ENCODE measurements around the gene CA4.
"Not testable (repeated sequence)": the region's sequence is repeated elsewhere in the genome, so short reads cannot be mapped to it uniquely, and the experiment has no call there.

CA4 gene

DNA sequence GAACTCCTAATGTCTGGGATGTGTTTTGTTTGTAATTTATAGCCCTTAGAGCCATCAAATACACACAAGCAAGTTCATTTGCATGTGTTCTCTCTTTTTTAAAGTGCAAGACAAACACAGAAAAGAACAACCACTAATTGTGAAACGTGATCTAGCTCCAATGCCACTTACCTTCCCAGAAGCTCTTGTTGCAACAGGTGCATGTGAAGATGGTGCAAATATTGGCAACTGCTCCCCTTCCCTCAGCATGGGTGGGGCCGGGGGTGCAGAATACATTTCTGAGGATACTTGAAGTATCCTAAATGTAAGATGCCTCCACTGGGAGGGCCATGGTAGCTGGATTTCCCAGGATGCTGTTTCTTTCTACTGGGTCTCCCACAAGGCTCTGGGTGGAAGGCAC lies 28.4 kb downstream of the CA4 start:
- DNase-seq = not testable (repeated sequence)

DNA sequence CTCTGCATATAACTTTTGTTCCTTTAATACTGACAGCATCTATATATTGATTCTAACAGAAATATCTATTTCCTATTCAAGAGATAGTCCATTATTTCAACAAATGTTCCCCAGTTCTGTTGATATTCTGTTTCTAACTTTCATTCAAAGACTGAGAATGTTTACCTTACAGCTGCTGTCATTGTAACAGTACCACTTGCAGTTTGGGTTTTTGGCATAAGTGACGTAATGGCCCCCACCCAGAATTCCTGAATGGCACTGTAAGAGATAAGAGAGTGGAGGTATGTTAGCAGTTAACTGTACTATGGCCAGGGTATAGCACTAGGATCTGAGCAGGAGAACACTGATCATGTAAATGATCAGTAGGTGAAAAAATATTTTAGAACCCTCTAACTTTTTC lies 30.6 kb downstream of the CA4 start:
- DNase-seq = not testable (repeated sequence)

DNA sequence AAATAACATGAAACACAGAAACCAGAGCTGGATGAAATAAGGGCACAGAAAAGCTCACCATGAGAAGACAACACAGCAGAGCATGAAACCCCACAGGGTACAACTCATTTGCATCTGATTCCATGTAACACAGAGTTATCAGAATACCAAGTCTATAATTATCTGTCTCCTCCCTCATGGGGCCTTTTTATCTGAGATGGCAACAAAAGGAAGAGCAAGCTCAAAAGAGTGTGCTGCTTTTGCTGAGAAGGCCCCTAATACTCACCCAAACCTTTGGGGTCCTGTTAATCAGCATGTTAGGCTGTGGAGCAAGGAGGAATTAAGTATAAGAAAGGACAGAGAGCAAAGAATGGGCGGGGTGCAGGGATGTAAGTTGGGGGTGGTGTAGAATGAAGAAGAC lies 36.6 kb downstream of the CA4 start:
- not testable (repeated sequence) for DNase-seq

DNA sequence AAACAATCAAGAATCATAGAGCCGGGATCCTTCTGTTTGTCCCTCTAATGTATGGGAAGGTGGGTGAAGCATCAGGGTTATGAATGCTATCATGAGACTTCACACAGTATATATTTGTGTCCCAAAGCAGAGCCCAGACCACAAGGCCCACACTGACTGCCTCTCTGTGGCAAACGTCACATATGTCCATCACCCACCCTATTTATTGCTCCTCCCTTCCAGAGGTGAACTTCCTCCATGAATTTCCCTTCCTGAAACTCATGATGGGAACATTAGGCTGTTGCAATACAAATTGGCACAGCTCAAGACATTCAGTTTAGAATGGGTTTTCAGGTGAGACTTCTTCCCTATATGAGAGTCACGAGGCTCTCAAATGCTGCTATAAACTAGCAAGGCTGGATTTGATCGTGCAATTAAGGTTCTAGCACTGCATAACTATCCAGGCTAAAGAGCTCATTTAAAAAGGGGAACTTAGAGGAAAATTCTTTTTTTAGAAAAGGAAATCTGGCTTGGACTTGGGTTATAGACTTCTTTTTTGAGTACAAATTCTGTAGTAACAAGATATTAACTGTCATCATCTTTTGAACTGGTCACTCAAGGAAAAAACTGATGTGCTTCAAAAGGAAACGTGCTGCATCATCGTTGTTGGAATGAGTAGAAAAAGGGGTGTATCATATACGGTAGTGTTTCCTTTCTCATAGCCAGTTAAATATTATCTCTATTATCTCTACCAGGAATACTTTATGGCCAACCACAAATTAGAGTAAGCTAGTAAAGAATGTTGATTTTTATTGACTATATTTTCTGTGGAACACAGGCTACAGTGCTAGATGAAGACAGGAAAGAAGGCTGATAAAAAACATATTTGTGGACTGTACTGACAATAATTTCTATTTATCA lies 37.3 kb downstream of the CA4 start:
- DNase-seq = not testable (repeated sequence)

DNA sequence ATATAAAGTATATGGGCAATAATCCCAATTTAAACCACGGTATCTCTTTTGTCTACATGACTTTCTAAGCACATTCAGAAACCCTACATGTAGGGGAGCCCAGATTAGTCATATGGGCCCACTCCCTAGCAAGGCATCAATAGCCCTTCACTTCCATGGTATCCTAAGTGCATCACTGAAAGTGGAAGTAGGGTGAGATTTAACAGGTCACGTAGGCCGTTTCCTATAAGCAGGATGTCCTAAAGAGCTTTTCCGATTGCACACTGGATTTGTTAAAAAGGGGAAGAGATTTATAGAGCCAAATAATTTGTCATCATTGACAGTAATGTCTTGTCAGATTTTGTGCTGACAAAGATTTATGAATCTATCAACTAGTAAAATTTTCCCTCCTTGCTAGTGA lies 39.0 kb downstream of the CA4 start:
- no peak for DNase-seq

DNA sequence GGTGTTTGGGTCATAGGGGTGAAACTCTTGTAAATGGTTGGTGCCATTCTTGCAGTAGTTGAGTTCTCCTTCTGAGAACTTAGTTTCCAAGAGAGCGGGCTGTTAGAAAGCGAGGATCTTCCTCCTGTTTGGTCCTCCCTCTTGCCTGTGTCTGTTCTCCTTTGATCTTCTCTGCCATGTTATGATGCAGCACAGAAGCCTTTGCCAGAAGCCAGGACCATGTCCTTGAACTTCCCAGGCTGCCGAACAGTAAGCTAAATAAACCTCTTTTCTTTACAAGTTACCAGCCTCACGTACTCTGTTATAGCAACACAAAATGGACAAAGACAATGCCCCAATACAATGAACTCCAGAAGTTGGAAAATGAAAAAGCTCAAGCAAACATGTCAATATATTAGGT lies 40.3 kb downstream of the CA4 start:
- DNase-seq = not testable (repeated sequence)

DNA sequence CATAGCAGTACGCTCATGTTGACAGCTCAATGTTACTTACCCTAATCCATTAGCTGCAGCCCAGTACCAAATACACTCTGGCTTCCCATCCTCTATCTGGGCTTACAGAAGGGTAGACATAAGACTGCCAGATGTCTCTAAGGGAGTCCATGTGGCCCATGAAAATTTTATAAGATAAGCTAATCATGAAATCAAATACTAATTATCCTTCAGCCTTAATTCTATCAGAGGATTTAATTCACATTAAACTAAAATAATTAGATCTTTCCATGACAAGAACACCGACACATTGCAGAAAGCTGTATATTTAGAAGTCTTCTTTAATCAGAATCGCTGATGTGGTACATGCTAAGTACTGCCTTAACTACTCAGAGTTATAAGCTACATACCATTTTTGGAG lies 43.3 kb downstream of the CA4 start:
- not testable (repeated sequence) for DNase-seq

DNA sequence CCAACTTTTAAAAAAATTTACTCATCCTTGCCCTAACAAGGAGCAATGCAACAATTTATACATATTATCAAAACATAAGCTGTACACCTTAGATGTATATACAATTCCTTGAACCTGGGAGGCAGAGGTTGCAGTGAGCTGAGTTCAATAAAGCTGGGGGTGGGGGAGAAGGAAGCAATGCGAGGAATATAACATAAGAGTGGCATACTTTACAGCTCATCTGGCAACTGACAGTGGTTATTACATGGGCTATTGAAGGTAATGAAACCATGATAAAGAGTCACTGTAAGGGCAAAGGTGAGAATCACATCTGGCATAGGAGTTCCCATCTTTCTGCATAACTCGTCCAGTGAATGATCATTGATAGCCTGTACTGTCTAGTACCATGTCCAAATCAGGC lies 43.7 kb downstream of the CA4 start:
- DNase-seq = no peak

DNA sequence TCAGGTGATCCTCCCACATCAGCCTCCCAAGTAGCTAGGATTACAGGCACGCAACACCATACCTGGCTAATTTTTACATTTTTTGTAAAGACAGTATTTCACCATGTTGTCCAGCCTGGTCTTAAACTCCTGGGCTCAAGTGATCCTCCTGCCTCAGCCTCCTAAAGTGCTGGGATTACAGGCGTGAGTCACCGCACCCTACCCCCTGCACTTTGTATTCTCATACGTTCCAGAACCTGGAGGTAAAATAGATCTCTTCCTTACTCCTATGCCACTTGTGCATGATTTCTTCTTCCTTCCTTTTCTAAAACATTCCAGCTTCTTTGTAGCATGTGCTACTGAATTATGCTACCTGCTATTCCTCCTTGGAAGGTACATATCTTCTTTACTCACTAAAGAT lies 44.4 kb downstream of the CA4 start:
- DNase-seq = not testable (repeated sequence)

DNA sequence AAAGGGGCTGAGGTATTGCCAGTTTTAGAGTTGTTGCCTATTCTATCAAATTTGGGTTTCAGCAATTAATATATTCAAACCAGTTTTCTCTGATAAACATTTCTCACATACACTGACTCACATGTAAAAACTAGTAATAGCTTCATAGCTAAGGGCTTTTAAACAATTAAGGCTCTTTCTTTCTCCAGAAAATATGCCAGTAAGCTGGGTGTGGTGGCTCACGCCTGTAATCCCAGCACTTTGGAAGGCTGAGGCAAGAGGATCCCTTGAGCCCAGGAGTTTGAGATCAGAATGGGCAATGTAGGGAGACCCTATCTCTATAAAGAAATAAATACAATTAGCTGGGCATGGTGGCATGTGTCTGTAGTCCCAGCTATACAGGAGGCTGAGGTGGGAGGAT lies 48.9 kb downstream of the CA4 start:
- not testable (repeated sequence) for DNase-seq

DNA sequence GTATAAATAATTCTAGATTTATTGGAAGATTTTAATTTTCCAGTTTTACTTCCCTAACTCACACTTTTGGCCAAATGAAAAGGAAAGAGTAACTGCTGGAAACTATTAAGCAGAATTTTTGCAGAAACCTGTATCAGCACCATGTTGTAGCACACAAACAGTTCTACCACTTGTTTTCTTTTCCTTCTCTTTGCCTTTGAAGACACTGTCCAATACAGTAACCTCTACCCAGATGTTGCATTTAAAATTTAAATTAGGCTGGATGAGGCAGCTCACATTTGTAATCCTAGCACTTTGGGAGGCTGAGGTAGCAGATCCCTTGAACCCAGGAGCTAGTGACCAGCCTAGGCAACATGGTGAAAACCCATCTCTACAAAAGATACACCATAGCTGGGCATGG lies 56.0 kb downstream of the CA4 start:
- DNase-seq = not testable (repeated sequence)

DNA sequence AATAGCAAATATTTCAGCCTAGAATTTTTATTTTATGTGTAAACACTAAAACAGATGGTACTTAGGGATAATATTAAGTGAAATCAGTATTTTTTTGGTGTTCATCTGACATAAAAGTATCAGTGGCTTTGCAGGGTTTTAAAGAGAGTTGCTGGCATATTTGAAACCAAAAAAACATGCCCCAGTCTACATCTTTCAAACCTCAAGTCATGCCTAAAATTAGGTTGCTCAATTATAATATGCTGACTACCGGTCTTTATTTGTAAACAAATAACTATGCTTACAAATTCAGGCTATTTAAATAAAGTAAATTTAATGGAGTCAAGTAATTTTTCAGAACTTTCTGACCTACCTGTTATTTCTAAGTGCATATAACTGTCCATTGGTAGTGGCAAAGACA lies 58.5 kb downstream of the CA4 start:
- DNase-seq = not testable (repeated sequence)
